Measurements from ENCODE around the gene SHC2. TPM values are rescaled to one million over a fixed set of nuclear protein-coding genes. Genes with fewer than 3 reads are reported as not detected.
"Not testable (repeated sequence)": the region's sequence is repeated elsewhere in the genome, so short reads cannot be mapped to it uniquely, and the experiment has no call there.

Gene SHC2
- total RNA-seq, 1 experiment from 2014 or later = 16.6 TPM

GRCh38 chr19:386189-386588, 74.6 kb downstream of the SHC2 start:
- not testable (repeated sequence) for H3K23me2 ChIP-seq (ENCODE audit: insufficient read length, low read depth, low read length, poor library complexity, severe bottlenecking); H2BK120ac ChIP-seq (ENCODE audit: low read depth, low read length, poor library complexity, severe bottlenecking); H2AFZ ChIP-seq (ENCODE audit: low read length); H3K36me3 Mint-ChIP-seq (ENCODE audit: insufficient read depth in 1 of 3, low read depth in 3 of 3); H4K20me1 ChIP-seq (ENCODE audit: control insufficient read depth, insufficient read depth, insufficient read length); H3K9me3 ChIP-seq (ENCODE audit: control insufficient read depth, low read depth, low read length); H3K56ac ChIP-seq (ENCODE audit: insufficient read length, low read depth, low read length); H4K8ac ChIP-seq (replicated peaks; ENCODE audit: insufficient read length, low read depth, low read length); H2BK5ac ChIP-seq (ENCODE audit: insufficient read length, low read length); H4K5ac ChIP-seq (ENCODE audit: insufficient read length, low read depth, low read length); H3K27ac ChIP-seq (ENCODE audit: insufficient read length, low read depth, low read length); H3K4ac ChIP-seq (ENCODE audit: low read depth, low read length); H3K4me1 ChIP-seq (ENCODE audit: insufficient read depth, low read length); H3T11ph ChIP-seq (ENCODE audit: low read length); H3K14ac ChIP-seq (ENCODE audit: insufficient read depth, low read length); H3K79me2 ChIP-seq (ENCODE audit: insufficient read depth, low read length); H4K91ac ChIP-seq (ENCODE audit: insufficient read length, low read depth, low read length); H2BK20ac ChIP-seq (ENCODE audit: low read depth, low read length, poor library complexity, severe bottlenecking); H2BK15ac ChIP-seq (ENCODE audit: low read depth, low read length); H3K79me1 ChIP-seq (ENCODE audit: insufficient read depth, low read depth, low read length, poor library complexity, severe bottlenecking); H3K27me3 ChIP-seq (ENCODE audit: insufficient read depth, low read length); H3K18ac ChIP-seq (ENCODE audit: insufficient read length, low read depth, low read length); H2BK12ac ChIP-seq (ENCODE audit: insufficient read length, low read depth, low read length); H3K9ac ChIP-seq (ENCODE audit: extremely low read depth, insufficient read length, low read length); H3K4me2 ChIP-seq (ENCODE audit: insufficient read depth, insufficient read length, low read length); H2AK5ac ChIP-seq (ENCODE audit: insufficient read length, low read length); H3K23ac ChIP-seq (ENCODE audit: insufficient read length, low read depth, low read length); DNase-seq
- peaks cover 8 to 17% of the 10 kb centered on the region in 2 experiments; a peak in 4 of 5 replicates for H3K9me3 Mint-ChIP-seq
- peaks cover 34% of the 10 kb centered on the region for H3K27me3 Mint-ChIP-seq (ENCODE audit: low read depth)
- peaks cover 44 to 59% of the 10 kb centered on the region in 2 experiments for H3K4me1 Mint-ChIP-seq
- peak overlapping the region in 2 of 3 experiments; percentile 53 to 54; a peak in 3 of 7 replicates for H3K27ac Mint-ChIP-seq
- no CpG with 5 or more reads among the region's 8 CpGs for WGBS (ENCODE audit: extremely low coverage, insufficient read length, low lambda C conversion rate)
- TF ChIP-seq, protein P1, sequence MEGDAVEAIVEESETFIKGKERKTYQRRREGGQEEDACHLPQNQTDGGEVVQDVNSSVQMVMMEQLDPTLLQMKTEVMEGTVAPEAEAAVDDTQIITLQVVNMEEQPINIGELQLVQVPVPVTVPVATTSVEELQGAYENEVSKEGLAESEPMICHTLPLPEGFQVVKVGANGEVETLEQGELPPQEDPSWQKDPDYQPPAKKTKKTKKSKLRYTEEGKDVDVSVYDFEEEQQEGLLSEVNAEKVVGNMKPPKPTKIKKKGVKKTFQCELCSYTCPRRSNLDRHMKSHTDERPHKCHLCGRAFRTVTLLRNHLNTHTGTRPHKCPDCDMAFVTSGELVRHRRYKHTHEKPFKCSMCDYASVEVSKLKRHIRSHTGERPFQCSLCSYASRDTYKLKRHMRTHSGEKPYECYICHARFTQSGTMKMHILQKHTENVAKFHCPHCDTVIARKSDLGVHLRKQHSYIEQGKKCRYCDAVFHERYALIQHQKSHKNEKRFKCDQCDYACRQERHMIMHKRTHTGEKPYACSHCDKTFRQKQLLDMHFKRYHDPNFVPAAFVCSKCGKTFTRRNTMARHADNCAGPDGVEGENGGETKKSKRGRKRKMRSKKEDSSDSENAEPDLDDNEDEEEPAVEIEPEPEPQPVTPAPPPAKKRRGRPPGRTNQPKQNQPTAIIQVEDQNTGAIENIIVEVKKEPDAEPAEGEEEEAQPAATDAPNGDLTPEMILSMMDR (conservative IDR thresholded peaks at IDR 0.05) = peak; percentile 33; the same call in 2 of the 3 replicates
- peak overlapping the region in 1 of 2 experiments; percentile 46; a peak in 2 of 5 replicates for H3K4me3 Mint-ChIP-seq
